Heart right ventricle (tissue), 16 donors: Measurements from ENCODE around the gene MUC5AC. TPM values are rescaled to one million over a fixed set of nuclear protein-coding genes. Genes with fewer than 3 reads are reported as not detected.

Experiments used
- ATAC-seq, 8 donors: fragments of 200-7000 bp; cut with Tn5 transposase; one replicate each; pipeline ENCODE4 v1.9.1; 2020; ENCODE audit warnings: mild to moderate bottlenecking in 8 of 8, moderate library complexity in 8 of 8, moderate number of reproducible peaks in 1 of 8
- DNase-seq, 2 donors: peaks; one replicate each; pipeline ENCODE4 v3.0.0-alpha.2; 2020
- H3K27ac ChIP-seq, 10 donors: fragments of 200-600 bp; sonication (generic) in 2 of 10; one replicate each; pipeline versions ENCODE4 v1.5.0 to v1.8.0; 2020 to 2022; ENCODE audit warnings: mild to moderate bottlenecking in 3 of 10
- H3K27me3 ChIP-seq, 7 donors: fragments of 200-600 bp; one replicate each; pipeline ENCODE4 v1.8.0; 2021 to 2022; ENCODE audit warnings: mild to moderate bottlenecking in 2 of 7
- H3K36me3 ChIP-seq, 9 donors: fragments of 200-600 bp; sonication (generic) in 1 of 9; one replicate each; pipeline versions ENCODE4 v1.5.0 to v1.8.0; 2020 to 2022; ENCODE audit warnings: mild to moderate bottlenecking in 2 of 9
- H3K4me1 ChIP-seq, 9 donors: fragments of 200-600 bp; sonication (generic) in 1 of 9; one replicate each; pipeline versions ENCODE4 v1.5.0 to v1.8.0; 2020 to 2022; ENCODE audit warnings: mild to moderate bottlenecking in 4 of 9
- H3K4me3 ChIP-seq, 10 donors: fragments of 200-600 bp; sonication (generic) in 2 of 10; one replicate each; pipeline versions ENCODE4 v1.5.0 to v1.8.0; 2020 to 2022; ENCODE audit warnings: mild to moderate bottlenecking in 7 of 10, moderate library complexity in 2 of 10
- H3K9me3 ChIP-seq, 11 donors: fragments of 200-600 bp in 10 of 11; sonication (generic) in 2 of 11; one replicate each; pipeline versions ENCODE4 v1.5.0 to v1.8.0; 2013 to 2022; ENCODE audit warnings: mild to moderate bottlenecking in 2 of 11, control low read depth in 1 of 11, moderate library complexity in 1 of 11
- CTCF ChIP-seq, 9 donors: fragments of 200-600 bp; sonication (generic) in 2 of 9; IDR thresholded peaks; one replicate each; pipeline versions ENCODE4 v1.5.0 to v1.8.0; 2021 to 2022; ENCODE audit warnings: antibody characterized with exemption in 9 of 9, mild to moderate bottlenecking in 5 of 9, moderate library complexity in 1 of 9
- WGBS, 2 donors: extraction: QIAGEN DNeasy Blood & Tissue Kit; methylation state at CpG; one replicate each; pipeline ENCODE4 v1.1.7; 2013; ENCODE audit warnings: inconsistent platforms in 1 of 2; 5-methylcytosine and 5-hydroxymethylcytosine counted together
- intact Hi-C, 10 donors: fragments of 100-400 bp; cut with DNase I; formaldehyde crosslinking; loops; one replicate each; pipeline versions ENCODE4 v1.11.1 to v1.14.2; 2022
- polyA plus RNA-seq, 2 donors: library from polyadenylated mRNA; stranded (reverse); fragments of 200-250 nt; gene quantifications; one replicate each; pipeline ENCODE4 v1.2.3, GENCODE V29; 2013
- total RNA-seq, 10 donors: library from RNA; stranded (reverse); fragmentation: NEBNext Ultra II Directional in 3 of 10; extraction: Animal tissue kit (Norgen Biotek cat#: 25700) in 3 of 10; gene quantifications; one replicate each; pipeline versions ENCODE4 v1.2.1 to v1.2.4, GENCODE V29; 2021 to 2023
- donor health status: Arrhythmogenic right ventricular cardiomyopathy.
- donor health status: ischemic (EF 13 %, LVEDD 7.1; RV severe dilation, severe dysfunction).
- donor health status: healthy with polysubstance abuse.
- donor health status: DM: no; HTN: yes; CAD: no.
- donor health status: DM: no; HTN: no; CAD: no.
- donor health status: ischemic (EF 25% LVEDD 6.9; RV normal size, moderate dysfunction).
- donor health status: ischemic (EF 25% LVEDD 5.7; RV mildly dilated, moderate dysfunction).
- donor health status: healthy.
- donor health status: DM: yes; HTN: yes; CAD: no.
- donor health status: Ischemic cardiomyopathy.
- donor health status: ischemic (EF 35%, LVEDD 5.7; RV mildly dilated, moderate dysfunction).
- donor health status: nonischemic (EF 11% LVEDD 7.7; RV severe dilation, severe dysfunction).
- donor health status: DM: yes; HTN: yes; CAD: no.
- donor health status: PGD.
- donor health status: ischemic (EF 29% LVEDD 5.4; RV normal size, mild dysfunction).
- donor health status: nonischemic (EF 23%, LVEDD 6.1; RV moderate dilation, normal function).

MUC5AC gene
- total and polyA plus RNA-seq, 12 donors, result not detected

DNA sequence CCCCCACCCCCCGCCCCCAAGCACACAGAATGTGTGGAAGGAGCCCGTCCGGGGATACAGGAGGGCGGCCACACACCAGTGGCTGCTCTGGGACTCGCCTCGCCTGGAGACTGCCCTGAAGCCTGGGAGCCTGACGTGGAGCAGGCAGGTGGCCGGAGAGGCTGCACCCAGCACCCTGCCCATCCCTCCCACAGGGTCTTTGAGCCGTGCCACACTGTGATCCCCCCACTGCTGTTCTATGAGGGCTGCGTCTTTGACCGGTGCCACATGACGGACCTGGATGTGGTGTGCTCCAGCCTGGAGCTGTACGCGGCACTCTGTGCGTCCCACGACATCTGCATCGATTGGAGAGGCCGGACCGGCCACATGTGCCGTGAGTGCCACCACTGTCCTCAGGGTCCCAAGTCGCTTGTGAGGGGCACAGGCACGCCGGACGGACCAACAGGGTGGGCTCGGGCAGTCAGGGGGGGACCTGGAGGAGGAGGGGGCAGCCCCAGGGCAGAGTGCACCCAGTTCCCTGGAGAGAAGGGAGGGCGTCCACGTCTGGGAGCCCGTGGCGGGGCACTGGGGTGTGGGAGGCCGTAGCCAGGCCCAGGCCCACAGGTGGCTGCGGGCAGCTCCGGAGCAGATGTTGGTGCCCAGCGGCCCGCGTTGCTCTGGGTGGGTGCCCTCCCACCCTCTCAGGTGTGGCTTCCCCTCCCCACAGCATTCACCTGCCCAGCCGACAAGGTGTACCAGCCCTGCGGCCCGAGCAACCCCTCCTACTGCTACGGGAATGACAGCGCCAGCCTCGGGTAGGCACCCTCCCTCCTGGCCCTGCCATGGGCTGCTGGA is 38.1 kb downstream of the MUC5AC start:
- TF ChIP-seq CTCF (IDR thresholded peaks at IDR 0.05), result no peak
- intact Hi-C loops, result no loop called here
- H3K27me3 ChIP-seq, result peaks cover 0 to 64% (median 49%) of the 10 kb centered on the region in 7 donors
- DNase-seq (peak; percentile 2 to 5), ATAC-seq (no peak)
- 88 to 91% methylated on average over 35 to 41 of the region's 41 CpGs for WGBS, 2 donors
- H3K9me3 ChIP-seq, result no peaks in the 10 kb centered on the region
- no peak overlapping the region for H3K27ac ChIP-seq
- H3K4me3 ChIP-seq, result no peak overlapping the region
- H3K4me1 ChIP-seq, result no peaks in the 10 kb centered on the region
- H3K36me3 ChIP-seq, result no peaks in the 10 kb centered on the region

DNA sequence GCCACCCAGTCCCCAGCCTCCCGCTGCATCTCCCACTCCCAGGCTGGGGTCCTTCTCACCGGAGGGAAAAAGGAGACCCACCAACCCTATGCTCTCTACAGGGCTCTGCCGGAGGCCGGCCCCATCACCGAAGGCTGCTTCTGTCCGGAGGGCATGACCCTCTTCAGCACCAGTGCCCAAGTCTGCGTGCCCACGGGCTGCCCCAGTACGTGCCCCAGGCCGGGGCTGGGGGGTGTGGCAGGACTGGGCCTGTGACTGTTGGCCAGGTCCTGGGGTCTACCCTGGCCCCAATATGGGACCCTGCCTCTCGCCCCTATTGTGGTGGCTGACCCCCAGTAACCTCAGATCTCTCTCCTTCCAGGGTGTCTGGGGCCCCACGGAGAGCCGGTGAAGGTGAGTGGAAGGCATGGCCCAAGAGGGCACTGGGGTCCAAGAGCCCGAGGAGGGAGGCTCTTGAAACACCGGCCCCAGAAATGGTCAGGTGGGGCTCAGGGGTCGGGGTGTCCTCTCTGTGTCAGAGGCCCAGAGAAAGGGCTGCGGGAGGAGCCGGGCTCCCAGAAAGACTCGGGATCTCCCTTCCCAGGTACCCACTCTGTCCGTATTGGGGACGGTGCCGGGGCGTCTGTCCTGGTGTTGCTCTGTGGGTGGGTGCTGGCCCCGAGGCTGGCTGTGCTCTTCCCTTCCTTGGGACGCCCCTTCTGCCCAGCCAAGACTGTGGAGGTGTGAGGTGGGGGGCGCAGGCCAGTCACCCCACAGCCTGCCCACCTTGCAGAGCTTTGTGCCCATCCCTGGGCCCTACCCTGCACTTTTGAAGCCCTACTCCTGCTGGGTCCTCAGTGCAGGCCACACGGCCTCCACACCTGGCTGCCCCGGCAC is 39.0 kb downstream of the MUC5AC start:
- H3K27me3 ChIP-seq, result peaks cover 0 to 64% (median 49%) of the 10 kb centered on the region in 7 donors
- intact Hi-C loops, result no loop called here
- H3K4me3 ChIP-seq, result no peak overlapping the region
- H3K9me3 ChIP-seq, result no peaks in the 10 kb centered on the region
- no peak for TF ChIP-seq CTCF (IDR thresholded peaks at IDR 0.05)
- WGBS, 2 donors, result 74 to 79% methylated on average over 28 of the region's 28 CpGs
- DNase-seq (peak; percentile 1 to 8), ATAC-seq (no peak)
- no peak overlapping the region for H3K27ac ChIP-seq
- no peaks in the 10 kb centered on the region for H3K36me3 ChIP-seq
- no peaks in the 10 kb centered on the region for H3K4me1 ChIP-seq

DNA sequence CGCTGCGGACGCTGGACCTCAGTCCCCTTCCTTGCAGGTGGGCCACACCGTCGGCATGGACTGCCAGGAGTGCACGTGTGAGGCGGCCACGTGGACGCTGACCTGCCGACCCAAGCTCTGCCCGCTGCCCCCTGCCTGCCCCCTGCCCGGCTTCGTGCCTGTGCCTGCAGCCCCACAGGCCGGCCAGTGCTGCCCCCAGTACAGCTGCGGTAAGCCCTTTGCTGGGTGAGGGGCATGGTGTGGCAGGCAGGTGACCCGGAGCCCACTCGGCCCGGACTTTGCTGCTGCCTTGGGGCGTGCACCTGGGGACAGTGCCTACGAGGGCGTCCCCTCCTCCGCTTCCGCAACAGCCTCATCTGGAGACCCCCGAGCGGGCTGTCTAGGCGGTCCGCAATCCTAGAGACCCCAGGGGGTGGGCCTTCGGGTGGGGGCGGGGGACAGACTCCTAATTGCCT is 39.7 kb downstream of the MUC5AC start:
- H3K9me3 ChIP-seq, result no peaks in the 10 kb centered on the region
- H3K36me3 ChIP-seq, result no peaks in the 10 kb centered on the region
- ATAC-seq, result no peak
- no peak overlapping the region for H3K4me3 ChIP-seq
- WGBS, 2 donors, result 75 to 78% methylated on average over 29 of the region's 29 CpGs
- intact Hi-C loops, result no loop called here
- H3K27me3 ChIP-seq, result peaks cover 0 to 63% (median 52%) of the 10 kb centered on the region in 7 donors
- H3K27ac ChIP-seq, result no peak overlapping the region
- peak in 1 of 2 donors; percentile 2 for DNase-seq
- TF ChIP-seq CTCF (IDR thresholded peaks at IDR 0.05), result no peak
- no peaks in the 10 kb centered on the region for H3K4me1 ChIP-seq

GRCh38 chr11:1197886-1198560 is 40.3 kb downstream of the MUC5AC start:
- no peaks in the 10 kb centered on the region for H3K36me3 ChIP-seq
- peaks cover 0 to 4% (median 0%) of the 10 kb centered on the region in 9 donors for H3K4me1 ChIP-seq
- H3K9me3 ChIP-seq, result no peaks in the 10 kb centered on the region
- WGBS, 2 donors, result 71% methylated on average over 33 of the region's 33 CpGs
- H3K27me3 ChIP-seq, result peaks cover 0 to 65% (median 55%) of the 10 kb centered on the region in 7 donors
- no peak overlapping the region for H3K27ac ChIP-seq
- DNase-seq (peak in 1 of 2 donors; percentile 9), ATAC-seq (no peak)
- no peak for TF ChIP-seq CTCF (IDR thresholded peaks at IDR 0.05)
- intact Hi-C loops, result no loop called here
- no peak overlapping the region for H3K4me3 ChIP-seq
